ENCODE measurements around the gene ZNF662.

DNA sequence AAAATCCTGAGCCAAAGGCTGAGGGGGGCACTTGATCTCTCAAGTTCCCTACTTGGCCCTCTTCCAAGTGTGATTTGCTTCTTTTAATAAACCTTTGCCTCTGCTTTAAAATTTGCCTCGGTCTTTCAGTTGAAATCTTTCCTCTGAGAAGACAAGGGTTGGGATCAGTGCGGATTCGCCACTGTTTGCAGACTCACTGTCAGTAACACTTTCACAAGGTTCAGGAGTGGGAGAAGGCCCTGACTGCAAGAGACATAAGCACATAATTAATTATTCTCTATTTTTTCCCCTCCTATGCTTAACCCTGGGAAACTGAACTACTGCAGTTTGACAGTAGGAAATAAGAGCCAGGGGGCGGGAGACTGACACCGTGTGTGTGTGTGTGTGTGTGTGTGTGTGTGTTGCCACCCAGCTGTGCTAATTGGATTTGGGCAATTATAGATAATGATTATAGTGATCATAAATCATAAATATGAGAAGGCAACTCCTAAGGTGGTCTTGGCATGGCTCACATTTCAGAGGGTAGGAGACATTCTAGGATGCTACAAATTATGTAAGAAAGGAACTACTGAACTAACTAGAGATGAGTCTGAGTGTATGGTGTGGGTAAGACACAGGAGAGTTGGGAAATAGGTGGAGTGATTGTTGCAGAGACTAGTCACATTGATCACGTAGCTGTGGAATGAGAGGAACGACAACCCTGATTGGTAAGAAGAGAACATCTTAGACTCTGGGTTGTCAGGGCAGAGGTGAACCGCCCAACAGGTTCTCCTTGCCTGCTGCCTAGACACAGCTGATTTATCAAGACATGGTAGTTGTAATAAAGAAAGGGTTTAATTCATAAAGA, 5.5 kb upstream of the ZNF662 start:
- TF ChIP-seq CTCF (IDR thresholded peaks at IDR 0.05): no peak
- no peak for TF ChIP-seq POLR2A (IDR thresholded peaks at IDR 0.05)
